ENCODE data around the gene VCAN. TPM values are rescaled to one million over a fixed set of nuclear protein-coding genes. Genes with fewer than 3 reads are reported as not detected.

Gene VCAN
- total RNA-seq, 1 donor from 2014 or later = 203 TPM

GRCh38 chr5:83542839-83543238, 71.3 kb downstream of the VCAN start:
- Mint-ChIP-seq H3K9me3 (ENCODE audit: unreplicated experiment) (no peaks in the 10 kb centered on the region), H3K36me3 (ENCODE audit: low read depth, unreplicated experiment) (peaks cover 35% of the 10 kb centered on the region), H3K4me1 (ENCODE audit: unreplicated experiment) (no peaks in the 10 kb centered on the region), H3K4me3 (ENCODE audit: unreplicated experiment) (no peak overlapping the region), H3K27me3 (ENCODE audit: unreplicated experiment) (no peaks in the 10 kb centered on the region), H3K27ac (ENCODE audit: unreplicated experiment) (no peak overlapping the region)
- no peak for TF ChIP-seq CTCF (IDR thresholded peaks at IDR 0.05; ENCODE audit: unreplicated experiment)
- DNase-seq (ENCODE audit: low spot score) = no peak

- Mint-ChIP-seq H3K9me3 (ENCODE audit: unreplicated experiment) (no peaks in the 10 kb centered on the region), H3K36me3 (ENCODE audit: low read depth, unreplicated experiment) (peaks cover 29% of the 10 kb centered on the region), H3K4me3 (ENCODE audit: unreplicated experiment) (no peak overlapping the region), H3K27me3 (ENCODE audit: unreplicated experiment) (no peaks in the 10 kb centered on the region), H3K4me1 (ENCODE audit: unreplicated experiment) (no peaks in the 10 kb centered on the region), H3K27ac (ENCODE audit: unreplicated experiment) (no peak overlapping the region)
- no peak for DNase-seq (ENCODE audit: low spot score)
- TF ChIP-seq CTCF (IDR thresholded peaks at IDR 0.05; ENCODE audit: unreplicated experiment) = no peak
Observed at GRCh38 chr5:83543898-83544297, 72.4 kb downstream of the VCAN start.

- Mint-ChIP-seq H3K9me3 (ENCODE audit: unreplicated experiment) (no peaks in the 10 kb centered on the region), H3K4me1 (ENCODE audit: unreplicated experiment) (no peaks in the 10 kb centered on the region), H3K27ac (ENCODE audit: unreplicated experiment) (no peak overlapping the region), H3K4me3 (ENCODE audit: unreplicated experiment) (no peak overlapping the region), H3K36me3 (ENCODE audit: low read depth, unreplicated experiment) (peaks cover 8% of the 10 kb centered on the region), H3K27me3 (ENCODE audit: unreplicated experiment) (no peaks in the 10 kb centered on the region)
- TF ChIP-seq CTCF (IDR thresholded peaks at IDR 0.05; ENCODE audit: unreplicated experiment) = no peak
- DNase-seq (ENCODE audit: low spot score) = no peak
Observed at GRCh38 chr5:83547161-83547560, 75.6 kb downstream of the VCAN start.

- Mint-ChIP-seq H3K36me3 (ENCODE audit: low read depth, unreplicated experiment) (peaks cover 8% of the 10 kb centered on the region), H3K27ac (ENCODE audit: unreplicated experiment) (no peak overlapping the region), H3K4me1 (ENCODE audit: unreplicated experiment) (no peaks in the 10 kb centered on the region), H3K9me3 (ENCODE audit: unreplicated experiment) (no peaks in the 10 kb centered on the region), H3K4me3 (ENCODE audit: unreplicated experiment) (no peak overlapping the region), H3K27me3 (ENCODE audit: unreplicated experiment) (no peaks in the 10 kb centered on the region)
- no peak for DNase-seq (ENCODE audit: low spot score)
- no peak for TF ChIP-seq CTCF (IDR thresholded peaks at IDR 0.05; ENCODE audit: unreplicated experiment)
Observed at GRCh38 chr5:83547889-83548288, 76.3 kb downstream of the VCAN start.

- Mint-ChIP-seq H3K4me3 (ENCODE audit: unreplicated experiment) (no peak overlapping the region), H3K9me3 (ENCODE audit: unreplicated experiment) (no peaks in the 10 kb centered on the region), H3K27ac (ENCODE audit: unreplicated experiment) (no peak overlapping the region), H3K36me3 (ENCODE audit: low read depth, unreplicated experiment) (peaks cover 8% of the 10 kb centered on the region), H3K4me1 (ENCODE audit: unreplicated experiment) (no peaks in the 10 kb centered on the region), H3K27me3 (ENCODE audit: unreplicated experiment) (no peaks in the 10 kb centered on the region)
- no peak for TF ChIP-seq CTCF (IDR thresholded peaks at IDR 0.05; ENCODE audit: unreplicated experiment)
- DNase-seq (ENCODE audit: low spot score) = no peak
Observed at GRCh38 chr5:83548581-83548980, 77.0 kb downstream of the VCAN start.

All from endothelial cell (in vitro differentiated cells).